CD4-positive, alpha-beta T cell (primary cell): Measurements from ENCODE around the gene TCEAL2. TPM values are rescaled to one million over a fixed set of nuclear protein-coding genes. Genes with fewer than 3 reads are reported as not detected.

Experiments
- total RNA-seq, 174 experiments: library from RNA in 2 of 174; stranded (reverse) in 2 of 174; gene quantifications; one replicate each; pipeline ENCODE4 v1.2.3 and lab custom pipeline; 2021 to 2026

TCEAL2 gene
- total RNA-seq, 2 experiments from 2014 or later: 0.59 to 1.2 TPM

Other genes with a start within 250 kb of the TCEAL2 start
- gene ZMAT1, start 193.7 kb upstream of the TCEAL2 start, total RNA-seq: 10 to 100 TPM; 19.2 to 20.2 TPM
- not detected for gene TCEAL6, start 16.8 kb downstream of the TCEAL2 start, total RNA-seq
- gene BEX5, start 30.3 kb downstream of the TCEAL2 start, total RNA-seq: 10 to 100 TPM; 12.4 to 14.3 TPM
- gene TCP11X1, start 89.6 kb downstream of the TCEAL2 start, total RNA-seq: not detected
- not detected for gene NXF2, start 121.5 kb downstream of the TCEAL2 start, total RNA-seq